GM23248 (cell line): ENCODE measurements around the gene NKAIN4. TPM values are rescaled to one million over a fixed set of nuclear protein-coding genes. Genes with fewer than 3 reads are reported as not detected.

ENCODE experiments used
- DNase-seq: peaks from one replicate; pipeline ENCODE4 v3.0.0-alpha.2; 2015
- H2AFZ ChIP-seq: fragments of 200-600 bp; sonication (generic); 2 replicates; pipeline ENCODE4 v1.6.1; 2016; ENCODE audit warnings: antibody characterized with exemption
- H3F3A ChIP-seq: fragments of 200-600 bp; sonication (generic); 2 replicates; pipeline ENCODE4 v1.6.1; 2016; ENCODE audit warnings: mild to moderate bottlenecking, antibody characterized with exemption, mixed run types; ENCODE audit not compliant: insufficient read depth
- H3K27ac ChIP-seq: fragments of 200-600 bp; sonication (generic); 2 replicates; pipeline ENCODE4 v1.5.1; 2016; ENCODE audit warnings: mild to moderate bottlenecking
- H3K27me3 ChIP-seq: fragments of 200-600 bp; sonication (generic); replicated peaks from 2 replicates; pipeline ENCODE4 v1.6.1; 2016; ENCODE audit warnings: mild to moderate bottlenecking; ENCODE audit not compliant: insufficient read depth
- H3K36me3 ChIP-seq: fragments of 200-600 bp; sonication (generic); 2 replicates; pipeline ENCODE4 v1.6.1; 2016; ENCODE audit warnings: low read depth, mild to moderate bottlenecking
- H3K4me1 ChIP-seq: fragments of 200-600 bp; sonication (generic); 2 replicates; pipeline ENCODE4 v1.6.1; 2016; ENCODE audit warnings: mild to moderate bottlenecking; ENCODE audit not compliant: insufficient read depth
- H3K4me2 ChIP-seq: fragments of 200-600 bp; sonication (generic); one replicate; pipeline ENCODE4 v1.6.1; 2016; ENCODE audit warnings: mild to moderate bottlenecking; ENCODE audit not compliant: unreplicated experiment
- H3K4me3 ChIP-seq: fragments of 200-600 bp; sonication (generic); 2 replicates; pipeline ENCODE4 v1.5.1; 2016; ENCODE audit warnings: mild to moderate bottlenecking
- H3K79me2 ChIP-seq: fragments of 200-600 bp; sonication (generic); 2 replicates; pipeline ENCODE4 v1.6.1; 2016; ENCODE audit warnings: mild to moderate bottlenecking; ENCODE audit not compliant: insufficient read depth
- H3K9ac ChIP-seq: fragments of 200-600 bp; sonication (generic); 2 replicates; pipeline ENCODE4 v1.6.1; 2016; ENCODE audit warnings: mild to moderate bottlenecking
- H3K9me2 ChIP-seq: fragments of 200-600 bp; sonication (generic); 2 replicates; pipeline ENCODE4 v1.6.1; 2016; ENCODE audit warnings: mixed run types, mild to moderate bottlenecking, moderate library complexity; ENCODE audit not compliant: insufficient read depth
- H3K9me3 ChIP-seq: fragments of 200-600 bp; sonication (generic); one replicate; pipeline ENCODE4 v1.6.1; 2017; ENCODE audit warnings: low read depth
- H4K20me1 ChIP-seq: fragments of 200-600 bp; sonication (generic); 2 replicates; pipeline ENCODE4 v1.6.0; 2016; ENCODE audit not compliant: insufficient read depth
- EZH2 ChIP-seq: fragments of 200-600 bp; sonication (generic); IDR thresholded peaks from 2 replicates; pipeline ENCODE4 v1.6.1; 2018; ENCODE audit warnings: antibody characterized with exemption, mild to moderate bottlenecking; ENCODE audit not compliant: insufficient read depth, poor library complexity, severe bottlenecking
- EZH2phosphoT487 ChIP-seq: fragments of 200-600 bp; sonication (generic); IDR thresholded peaks from 2 replicates; pipeline ENCODE4 v1.6.1; 2018; ENCODE audit warnings: antibody characterized with exemption, moderate library complexity, mild to moderate bottlenecking, low read depth; ENCODE audit not compliant: insufficient read depth
- WGBS, 2 experiments: methylation state at CpG; one replicate each; pipeline ENCODE4 v1.1.6; 2015 to 2017; ENCODE audit warnings: low lambda C conversion rate in 2 of 2, low coverage in 1 of 2; ENCODE audit errors: missing lambda C conversion rate in 2 of 2; 5-methylcytosine and 5-hydroxymethylcytosine counted together
- in situ Hi-C: fragments of 300-500 bp; cut with MboI; formaldehyde crosslinking; loops from 2 replicates; pipeline ENCODE4 v1.15.0; 2020
- polyA plus RNA-seq: library from polyadenylated mRNA; unstranded; fragments of >200 nt; fragmentation: Nextera tagmentation; extraction: Ambion mirVana; gene quantifications from 2 replicates; pipeline ENCODE4 v1.2.1, GENCODE V29; 2016
- total RNA-seq: library from RNA; depleted of rRNA; stranded (reverse); fragments of >200 nt; shearing (Covaris generic); gene quantifications from 2 replicates; pipeline ENCODE4 v1.2.3, GENCODE V29; 2014

The NKAIN4 gene
- total and polyA plus RNA-seq, 2 experiments from 2014 or later: not detected

GRCh38 chr20:63238031-63238430 lies 16.2 kb downstream of the NKAIN4 start:
- 0 out of 2 replicates have a peak, but pooled peaks cover 3% of the 10 kb centered on the region for H3F3A ChIP-seq
- DNase-seq: no peak
- H3K9ac ChIP-seq: no peak overlapping the region
- in situ Hi-C loops: no loop called here
- no peak overlapping the region for H3K4me2 ChIP-seq
- no peak for TF ChIP-seq EZH2phosphoT487
- TF ChIP-seq EZH2: no peak
- no peak overlapping the region for H2AFZ ChIP-seq
- no peaks in the 10 kb centered on the region for H4K20me1 ChIP-seq
- H3K27ac ChIP-seq: no peak overlapping the region
- no peak overlapping the region for H3K4me3 ChIP-seq
- WGBS, 2 experiments: 45 to 49% methylated on average over 9 of the region's 10 CpGs
- no peaks in the 10 kb centered on the region for H3K27me3 ChIP-seq
- no peaks in the 10 kb centered on the region for H3K9me2 ChIP-seq
- H3K4me1 ChIP-seq: peaks cover 2% of the 10 kb centered on the region; the same call in 1 of the 2 replicates
- no peaks in the 10 kb centered on the region for H3K9me3 ChIP-seq
- no peaks in the 10 kb centered on the region for H3K79me2 ChIP-seq
- H3K36me3 ChIP-seq: no peaks in the 10 kb centered on the region

GRCh38 chr20:63236116-63236837 lies 18.0 kb downstream of the NKAIN4 start:
- 80 to 83% methylated on average over 19 to 26 of the region's 26 CpGs for WGBS, 2 experiments
- Histone ChIP-seq H4K20me1 (no peaks in the 10 kb centered on the region), H3K4me1 (peaks cover 18% of the 10 kb centered on the region), H3K4me3 (no peak overlapping the region), H3K9me2 (no peaks in the 10 kb centered on the region), H3K27me3 (no peaks in the 10 kb centered on the region), H3K27ac (no peak overlapping the region), H3K9ac (no peak overlapping the region), H2AFZ (no peak overlapping the region), H3K9me3 (no peaks in the 10 kb centered on the region), H3F3A (peaks cover 17% of the 10 kb centered on the region), H3K79me2 (no peaks in the 10 kb centered on the region), H3K4me2 (no peak overlapping the region), H3K36me3 (no peaks in the 10 kb centered on the region)
- in situ Hi-C loops: no loop called here
- no peak for DNase-seq
- no peak for TF ChIP-seq EZH2phosphoT487
- TF ChIP-seq EZH2: no peak

- H3K4me2 ChIP-seq: no peak within 1 kb of the TSS
- no peaks in the 10 kb centered on the region for H3K9me3 ChIP-seq
- H3K9ac ChIP-seq: no peak within 1 kb of the TSS
- H3F3A ChIP-seq: peaks cover 17% of the 10 kb centered on the region
- peaks cover 18% of the 10 kb centered on the region for H3K4me1 ChIP-seq
- H2AFZ ChIP-seq: no peak within 1 kb of the TSS
- H3K36me3 ChIP-seq: no peaks in the 10 kb centered on the region
- DNase-seq: no peak
- H4K20me1 ChIP-seq: no peaks in the 10 kb centered on the region
- in situ Hi-C loops: no loop called here
- no peaks in the 10 kb centered on the region for H3K79me2 ChIP-seq
- TF ChIP-seq EZH2phosphoT487 (no peak), EZH2 (no peak)
- no peak within 1 kb of the TSS for H3K4me3 ChIP-seq
- no peak within 1 kb of the TSS for H3K27ac ChIP-seq
- WGBS, 2 experiments: 49% methylated on average over 14 to 17 of the region's 17 CpGs
- no peaks in the 10 kb centered on the region for H3K27me3 ChIP-seq
- H3K9me2 ChIP-seq: no peaks in the 10 kb centered on the region
Observed at GRCh38 chr20:63235399-63235983, 18.8 kb downstream of the NKAIN4 start, which contains the start of gene BIRC7. BIRC7 (plus strand) TSS chr20:63235905; CDS start chr20:63236097, 192 bp downstream.

- H2AFZ ChIP-seq: no peak overlapping the region
- TF ChIP-seq EZH2 (no peak), EZH2phosphoT487 (no peak)
- peaks cover 18% of the 10 kb centered on the region for H3K4me1 ChIP-seq
- H3K79me2 ChIP-seq: no peaks in the 10 kb centered on the region
- WGBS, 2 experiments: 41 to 42% methylated on average over 18 to 20 of the region's 20 CpGs
- H3F3A ChIP-seq: peaks cover 17% of the 10 kb centered on the region
- H3K27ac ChIP-seq: no peak overlapping the region
- no peaks in the 10 kb centered on the region for H3K9me2 ChIP-seq
- H3K4me3 ChIP-seq: no peak overlapping the region
- no peaks in the 10 kb centered on the region for H3K36me3 ChIP-seq
- H3K9ac ChIP-seq: no peak overlapping the region
- H4K20me1 ChIP-seq: no peaks in the 10 kb centered on the region
- H3K27me3 ChIP-seq: no peaks in the 10 kb centered on the region
- H3K4me2 ChIP-seq: no peak overlapping the region
- peak; percentile 36 for DNase-seq
- in situ Hi-C loops: no loop called here
- no peaks in the 10 kb centered on the region for H3K9me3 ChIP-seq
Observed at GRCh38 chr20:63234693-63235398, 19.4 kb downstream of the NKAIN4 start.
